ENCODE data around the gene PHAX.
"Not testable (repeated sequence)": the region's sequence is repeated elsewhere in the genome, so short reads cannot be mapped to it uniquely, and the experiment has no call there.

Gene PHAX

DNA sequence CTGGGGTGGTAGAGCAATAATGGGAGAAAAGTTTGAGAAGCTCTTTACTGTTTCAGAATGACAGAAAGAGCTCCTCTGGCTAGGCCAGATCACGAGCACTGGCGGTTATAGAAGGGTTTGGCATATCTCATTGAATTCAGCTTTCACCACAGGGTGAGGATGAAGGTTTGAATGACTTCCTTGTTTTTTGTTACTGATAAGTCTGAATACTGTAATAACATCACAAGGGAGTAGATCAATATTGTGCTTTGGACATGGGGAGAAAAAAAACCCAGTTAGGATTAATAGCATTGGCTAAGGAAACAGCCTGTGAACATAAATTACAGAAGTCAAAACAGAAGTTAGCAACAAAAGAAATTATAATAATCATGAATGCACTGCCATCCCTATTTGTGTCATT lies 9.4 kb downstream of the PHAX start:
- TF ChIP-seq, protein P1, sequence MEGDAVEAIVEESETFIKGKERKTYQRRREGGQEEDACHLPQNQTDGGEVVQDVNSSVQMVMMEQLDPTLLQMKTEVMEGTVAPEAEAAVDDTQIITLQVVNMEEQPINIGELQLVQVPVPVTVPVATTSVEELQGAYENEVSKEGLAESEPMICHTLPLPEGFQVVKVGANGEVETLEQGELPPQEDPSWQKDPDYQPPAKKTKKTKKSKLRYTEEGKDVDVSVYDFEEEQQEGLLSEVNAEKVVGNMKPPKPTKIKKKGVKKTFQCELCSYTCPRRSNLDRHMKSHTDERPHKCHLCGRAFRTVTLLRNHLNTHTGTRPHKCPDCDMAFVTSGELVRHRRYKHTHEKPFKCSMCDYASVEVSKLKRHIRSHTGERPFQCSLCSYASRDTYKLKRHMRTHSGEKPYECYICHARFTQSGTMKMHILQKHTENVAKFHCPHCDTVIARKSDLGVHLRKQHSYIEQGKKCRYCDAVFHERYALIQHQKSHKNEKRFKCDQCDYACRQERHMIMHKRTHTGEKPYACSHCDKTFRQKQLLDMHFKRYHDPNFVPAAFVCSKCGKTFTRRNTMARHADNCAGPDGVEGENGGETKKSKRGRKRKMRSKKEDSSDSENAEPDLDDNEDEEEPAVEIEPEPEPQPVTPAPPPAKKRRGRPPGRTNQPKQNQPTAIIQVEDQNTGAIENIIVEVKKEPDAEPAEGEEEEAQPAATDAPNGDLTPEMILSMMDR (IDR thresholded peaks at IDR 0.05; ENCODE audit: low read depth, low read length): no peak
- DNase-seq (ENCODE audit: extremely low read depth, low read depth): no peak

DNA sequence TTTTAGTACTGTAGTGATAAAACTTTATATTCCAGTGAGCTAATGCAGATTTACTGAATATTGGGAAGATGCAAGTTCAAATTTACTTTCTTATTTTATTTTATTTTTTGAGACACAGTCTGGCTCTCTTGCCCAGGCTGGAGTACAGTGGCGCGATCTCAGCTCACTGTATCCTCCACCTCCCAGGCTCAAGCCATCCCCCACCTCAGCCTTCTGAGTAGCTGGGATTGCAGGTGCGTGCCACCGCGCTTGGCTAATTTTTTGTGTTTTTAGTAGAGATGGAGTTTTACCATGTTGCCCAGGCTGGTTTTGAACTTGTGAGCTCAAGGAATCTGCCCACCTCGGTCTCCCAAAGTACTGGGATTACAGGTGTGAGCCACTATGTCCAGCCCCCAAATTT lies 9.9 kb downstream of the PHAX start:
- no peak for DNase-seq (ENCODE audit: extremely low read depth, low read depth)
- TF ChIP-seq, protein P1 (IDR thresholded peaks at IDR 0.05; ENCODE audit: low read depth, low read length): no peak

DNA sequence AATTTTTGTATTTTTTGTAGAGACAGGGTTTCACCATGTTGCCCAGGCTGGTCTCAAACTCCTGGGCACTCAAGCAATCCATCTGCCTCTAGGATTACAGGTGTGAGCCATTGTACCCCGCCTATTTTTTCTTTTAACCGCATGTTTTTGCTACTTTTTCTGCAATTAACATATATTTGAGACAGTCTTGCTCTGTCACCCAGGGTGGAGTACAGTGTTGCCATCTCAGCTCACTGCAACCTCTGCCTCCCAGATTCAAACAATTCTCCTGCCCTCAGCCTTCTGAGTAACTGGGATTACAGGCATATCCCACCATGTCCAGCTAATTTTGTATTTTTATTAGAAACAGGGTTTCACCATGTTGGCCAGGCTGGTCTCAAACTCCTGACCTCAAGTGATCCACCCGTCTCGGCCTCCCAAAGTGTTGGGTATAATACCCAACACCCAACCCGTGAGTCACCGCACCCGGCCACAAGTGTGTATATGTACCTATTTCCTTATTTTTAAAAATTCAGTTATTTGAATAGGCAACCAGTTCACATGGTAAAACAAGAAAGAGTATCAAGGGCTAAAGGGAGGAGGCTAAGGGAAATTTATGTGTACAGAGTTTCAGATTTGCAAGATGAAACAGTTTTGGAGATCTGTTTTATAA lies 13.3 kb downstream of the PHAX start:
- TF ChIP-seq, protein P1 (IDR thresholded peaks at IDR 0.05; ENCODE audit: low read depth, low read length): no peak
- no peak for DNase-seq (ENCODE audit: extremely low read depth, low read depth)

DNA sequence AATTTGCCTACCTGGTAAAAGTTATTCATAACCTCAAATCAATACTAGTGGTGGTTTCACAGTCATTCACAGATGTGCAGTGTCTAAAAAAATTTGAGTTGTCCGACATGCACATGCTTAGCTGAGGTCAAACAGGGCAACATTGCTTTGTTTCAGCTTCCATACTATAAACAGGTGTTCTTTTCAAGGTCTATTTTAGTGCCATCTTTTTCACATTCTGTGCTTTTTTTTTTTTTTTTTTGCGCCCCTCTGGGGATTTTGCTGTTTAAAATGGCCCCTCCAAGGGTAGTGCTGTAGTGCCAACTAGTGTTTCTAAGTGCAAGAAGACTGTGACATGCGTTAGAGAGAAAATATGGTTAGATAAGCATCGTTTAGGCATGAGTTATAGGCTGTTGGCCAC lies 14.5 kb downstream of the PHAX start:
- TF ChIP-seq, protein P1 (IDR thresholded peaks at IDR 0.05; ENCODE audit: low read depth, low read length): no peak
- DNase-seq (ENCODE audit: extremely low read depth, low read depth): no peak

DNA sequence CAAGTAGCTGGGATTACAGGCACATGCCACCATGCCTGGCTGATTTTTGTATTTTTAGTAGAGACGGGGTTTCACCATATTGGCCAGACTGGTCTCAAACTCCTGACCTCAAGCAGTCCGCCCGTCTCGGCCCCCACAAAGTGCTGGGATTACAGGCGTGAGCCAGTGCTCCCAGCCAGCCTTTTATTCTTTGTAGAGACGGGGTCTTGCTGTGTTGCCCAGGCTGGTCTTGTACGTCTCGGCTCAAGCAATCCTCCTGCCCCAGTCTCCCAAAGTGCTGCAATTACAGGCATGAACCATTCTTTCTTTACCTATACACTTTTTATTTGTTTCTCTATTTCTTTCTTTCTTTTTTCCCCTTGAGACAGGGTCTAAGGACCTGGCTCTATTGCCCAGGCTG lies 16.9 kb downstream of the PHAX start:
- not testable (repeated sequence) for DNase-seq (ENCODE audit: extremely low read depth, low read depth)

DNA sequence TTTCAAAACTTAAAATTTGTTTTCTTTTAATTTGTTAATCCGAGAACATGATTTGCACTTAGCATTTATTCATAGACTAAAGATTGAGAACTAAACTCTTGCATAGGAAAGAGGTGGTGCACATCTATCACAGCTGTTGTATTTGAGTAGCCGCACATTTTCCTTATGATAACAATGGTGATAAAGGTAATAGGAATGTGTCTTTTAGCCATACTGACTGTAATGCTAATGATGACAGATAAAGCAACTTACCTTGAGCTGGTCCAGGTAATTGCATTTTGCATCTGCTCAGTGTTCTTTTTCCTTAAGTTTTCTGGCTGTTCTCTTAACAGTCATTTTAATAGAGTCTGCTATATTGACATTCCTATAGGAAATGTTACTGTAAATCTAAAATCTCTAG lies 19.0 kb downstream of the PHAX start:
- TF ChIP-seq, protein P1 (IDR thresholded peaks at IDR 0.05; ENCODE audit: low read depth, low read length): no peak
- DNase-seq (ENCODE audit: extremely low read depth, low read depth): no peak

DNA sequence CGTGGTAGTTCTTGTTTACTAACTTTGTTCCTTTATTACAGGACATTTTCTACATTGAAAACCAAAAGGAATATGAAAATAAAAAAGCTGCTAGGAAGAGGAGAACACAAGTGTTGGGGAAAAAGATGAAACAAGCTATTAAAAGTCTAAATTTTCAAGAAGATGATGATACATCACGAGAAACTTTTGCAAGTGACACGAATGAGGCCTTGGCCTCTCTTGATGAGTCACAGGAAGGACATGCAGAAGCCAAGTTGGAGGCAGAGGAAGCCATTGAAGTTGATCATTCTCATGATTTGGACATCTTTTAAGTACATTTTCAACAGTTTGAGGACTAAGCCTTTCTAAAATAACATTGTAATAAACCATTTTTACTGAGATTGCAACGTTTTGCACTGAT lies 23.8 kb downstream of the PHAX start:
- DNase-seq (ENCODE audit: extremely low read depth, low read depth): peak; percentile 22
- TF ChIP-seq, protein P1 (IDR thresholded peaks at IDR 0.05; ENCODE audit: low read depth, low read length): no peak

DNA sequence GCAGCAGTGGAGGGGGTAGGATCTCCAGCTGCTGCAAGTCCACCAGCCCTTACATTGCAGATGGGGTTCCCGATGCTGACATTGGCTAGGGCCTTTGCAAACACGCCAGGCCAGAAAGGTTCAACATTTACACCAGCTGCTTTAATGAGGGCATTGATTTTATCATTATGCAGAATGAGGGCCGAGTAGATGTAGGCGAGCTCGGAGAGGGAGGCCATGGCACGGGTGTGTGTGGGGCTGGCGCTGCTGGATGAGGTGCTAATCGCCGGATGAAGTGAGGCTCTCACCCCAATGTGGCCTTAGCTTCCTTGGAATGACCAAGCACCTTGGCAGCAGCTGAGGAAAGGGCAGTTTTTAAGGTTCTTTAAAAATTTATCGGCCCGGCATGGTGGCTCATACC lies 27.4 kb downstream of the PHAX start:
- TF ChIP-seq, protein P1 (IDR thresholded peaks at IDR 0.05; ENCODE audit: low read depth, low read length): no peak
- no peak for DNase-seq (ENCODE audit: extremely low read depth, low read depth)
